GM19351 (cell line): ENCODE results near the gene EXOSC9.

Experiments
- ATAC-seq: cut with Tn5 transposase; IDR thresholded peaks from one replicate; pipeline ENCODE4 v1.9.1; 2021; ENCODE audit warnings: mild to moderate bottlenecking, moderate library complexity; ENCODE audit not compliant: unreplicated experiment

Gene EXOSC9

GRCh38 chr4:121822796-121823504 is 21.8 kb downstream of the EXOSC9 start:
- ATAC-seq = peak; percentile 49

- ATAC-seq = peak; percentile 89
Measured at GRCh38 chr4:121823505-121824170, 22.5 kb downstream of the EXOSC9 start, which contains the start of gene CCNA2. Gene CCNA2 (minus strand): TSS chr4:121823883. CDS start chr4:121823628, 255 bp downstream.

GRCh38 chr4:121824171-121824527 is 23.0 kb downstream of the EXOSC9 start:
- ATAC-seq = no peak

GRCh38 chr4:121824950-121825349 is 23.8 kb downstream of the EXOSC9 start:
- no peak for ATAC-seq

- no peak for ATAC-seq
Measured at GRCh38 chr4:121827853-121828252, 26.7 kb downstream of the EXOSC9 start.

GRCh38 chr4:121829511-121829910 is 28.4 kb downstream of the EXOSC9 start:
- ATAC-seq = no peak

- ATAC-seq = no peak
Measured at GRCh38 chr4:121838136-121838535, 37.0 kb downstream of the EXOSC9 start.

GRCh38 chr4:121842862-121843261 is 41.7 kb downstream of the EXOSC9 start:
- no peak for ATAC-seq

GRCh38 chr4:121846662-121847061 is 45.5 kb downstream of the EXOSC9 start:
- no peak for ATAC-seq

GRCh38 chr4:121851354-121851753 is 50.2 kb downstream of the EXOSC9 start:
- no peak for ATAC-seq

GRCh38 chr4:121860121-121860520 is 59.0 kb downstream of the EXOSC9 start:
- ATAC-seq = no peak

- ATAC-seq = no peak
Measured at GRCh38 chr4:121861426-121861825, 60.3 kb downstream of the EXOSC9 start.

GRCh38 chr4:121863799-121864198 is 62.7 kb downstream of the EXOSC9 start:
- no peak for ATAC-seq
